ENCODE data around the gene TMED10.
"Not testable (repeated sequence)": the region's sequence is repeated elsewhere in the genome, so short reads cannot be mapped to it uniquely, and the experiment has no call there.

TMED10 gene

DNA sequence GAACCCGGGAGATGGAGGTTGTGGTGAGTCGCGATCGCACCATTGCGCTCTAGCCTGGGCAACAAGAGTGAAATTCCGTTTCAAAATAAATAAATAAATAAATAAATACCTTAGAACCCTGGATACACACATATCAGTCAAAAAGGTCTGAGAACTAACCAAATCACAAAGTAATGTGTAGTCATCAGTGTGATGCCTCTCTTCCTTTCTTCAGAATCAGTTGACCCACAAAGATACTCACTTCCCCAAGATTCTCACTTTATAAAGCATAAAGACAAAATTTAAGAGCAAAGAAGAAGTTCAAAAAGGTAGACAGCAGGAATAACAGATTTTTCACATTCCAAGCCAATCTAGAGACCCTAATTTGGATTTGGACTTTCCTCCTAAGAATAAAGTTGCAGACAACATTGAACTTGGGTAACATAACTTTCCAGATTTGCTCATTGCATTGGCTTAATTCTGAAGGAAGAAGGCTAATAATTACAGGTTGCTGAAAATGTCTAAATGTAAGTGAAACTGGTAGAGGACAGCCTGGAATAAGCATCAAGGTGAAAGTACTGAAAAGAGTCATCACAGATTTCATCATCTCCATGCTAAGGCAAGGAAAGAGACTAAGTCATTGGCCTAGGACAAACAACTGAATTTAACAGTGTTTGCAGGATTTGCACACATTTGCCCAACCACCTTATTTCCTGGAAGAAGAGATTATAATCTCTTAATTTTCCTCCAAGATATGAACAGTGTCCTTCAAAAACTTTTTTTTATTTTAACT, 17.4 kb downstream of the TMED10 start:
- no peak for DNase-seq (ENCODE audit: low read depth)

DNA sequence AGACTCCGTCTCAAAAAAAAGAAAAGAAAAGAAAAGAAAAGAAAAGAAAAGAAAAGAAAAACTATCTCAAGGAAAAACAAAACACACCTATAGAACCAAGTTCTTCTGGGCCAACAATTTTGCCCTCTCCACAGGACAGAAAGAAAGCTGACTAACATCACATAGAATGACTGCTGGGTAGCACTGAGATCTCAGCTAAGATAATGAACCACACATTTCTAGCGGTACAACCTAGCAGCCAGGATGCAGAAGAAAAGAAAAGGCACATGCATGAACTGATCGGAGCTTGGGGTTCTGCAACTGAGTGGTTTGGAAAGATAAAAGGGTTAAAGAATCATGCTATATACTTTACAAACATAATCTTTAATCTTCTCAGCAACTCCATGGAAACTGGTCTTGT, 19.5 kb downstream of the TMED10 start:
- no peak for DNase-seq (ENCODE audit: low read depth)

- no peak for DNase-seq (ENCODE audit: low read depth)
Observed at GRCh38 chr14:75156111-75156510, 20.3 kb downstream of the TMED10 start.

GRCh38 chr14:75155169-75155568, 21.2 kb downstream of the TMED10 start:
- DNase-seq (ENCODE audit: low read depth), result no peak

- no peak for DNase-seq (ENCODE audit: low read depth)
Observed at GRCh38 chr14:75153295-75153694, 23.1 kb downstream of the TMED10 start.

DNA sequence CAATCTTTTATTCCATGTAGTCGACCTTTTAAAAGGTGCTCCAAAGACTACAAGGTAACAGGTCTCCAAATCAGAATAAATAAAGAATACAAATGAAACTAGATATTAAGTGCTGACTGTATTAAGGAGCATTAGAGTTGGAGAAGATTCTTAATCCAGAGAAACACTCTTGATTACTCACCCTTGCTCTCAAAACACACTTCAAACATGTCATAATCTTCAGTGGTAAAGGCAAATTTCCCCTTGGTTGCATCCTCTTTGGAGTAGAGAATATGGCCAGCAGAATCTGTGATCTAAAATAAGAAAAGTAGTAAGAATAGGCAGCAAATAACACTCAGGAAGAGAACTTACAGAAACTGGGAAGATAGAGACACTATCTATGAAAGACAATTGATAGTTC, 24.6 kb downstream of the TMED10 start:
- no peak for DNase-seq (ENCODE audit: low read depth)

GRCh38 chr14:75150637-75151036, 25.8 kb downstream of the TMED10 start:
- DNase-seq (ENCODE audit: low read depth), result not testable (repeated sequence)

DNA sequence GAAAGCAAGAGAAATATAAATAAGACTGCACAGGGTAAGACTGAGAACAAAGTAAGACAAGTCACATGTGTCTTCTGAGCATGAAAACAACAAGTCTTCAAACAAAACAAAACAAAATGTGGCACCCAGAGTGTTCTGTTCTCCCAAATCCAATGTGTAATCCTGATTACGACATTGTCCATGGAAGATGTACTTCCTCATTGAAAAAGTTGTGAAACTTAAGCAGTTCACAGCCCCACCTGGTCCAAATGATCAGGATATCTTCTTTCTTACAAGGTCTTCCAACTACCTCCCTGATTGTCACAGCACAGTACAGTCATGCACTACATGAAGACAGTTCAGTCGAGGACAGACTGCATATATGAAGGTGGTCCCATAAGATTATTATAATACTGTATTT, 26.3 kb downstream of the TMED10 start:
- DNase-seq (ENCODE audit: low read depth), result no peak

GRCh38 chr14:75147423-75148071, 28.9 kb downstream of the TMED10 start:
- DNase-seq (ENCODE audit: low read depth), result no peak

- no peak for DNase-seq (ENCODE audit: low read depth)
Observed at GRCh38 chr14:75144944-75145343, 31.5 kb downstream of the TMED10 start.

DNA sequence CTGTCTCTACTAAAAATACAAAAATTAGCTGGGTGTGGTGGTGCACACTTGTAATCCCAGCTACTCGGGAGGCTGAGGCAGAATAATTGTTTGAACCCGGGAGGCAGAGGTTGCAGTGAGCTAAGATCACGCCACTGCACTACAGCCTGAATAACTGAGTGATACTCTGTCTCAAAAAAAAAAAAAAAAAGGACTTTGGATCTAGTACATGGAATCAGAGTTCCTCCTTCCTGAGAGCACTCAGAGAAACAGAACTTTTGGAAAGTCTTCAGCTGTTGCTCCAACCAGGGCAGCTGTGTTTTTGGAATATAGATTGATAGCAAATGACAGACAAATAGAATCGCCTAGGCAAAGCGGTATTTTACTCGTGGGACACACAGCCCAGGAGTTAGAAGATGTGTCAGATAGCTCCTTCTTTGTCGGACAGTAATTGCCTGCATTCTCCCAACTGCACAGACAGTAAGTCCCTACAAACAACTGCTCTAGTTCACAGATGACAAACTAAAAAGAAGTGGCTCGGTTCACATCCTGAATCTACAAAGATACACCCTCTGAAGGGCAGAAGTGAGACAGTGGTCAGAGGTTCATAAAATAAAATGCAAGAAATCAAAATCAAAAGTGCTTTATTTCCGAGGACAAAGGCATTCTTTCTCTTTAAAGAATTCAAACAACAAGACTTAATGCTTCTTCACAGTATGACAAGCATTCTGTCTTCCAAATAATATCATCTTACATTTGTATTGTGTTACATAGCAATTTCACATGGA, 32.5 kb downstream of the TMED10 start:
- DNase-seq (ENCODE audit: low read depth), result no peak

GRCh38 chr14:75142494-75142893, 33.9 kb downstream of the TMED10 start:
- DNase-seq (ENCODE audit: low read depth), result no peak

DNA sequence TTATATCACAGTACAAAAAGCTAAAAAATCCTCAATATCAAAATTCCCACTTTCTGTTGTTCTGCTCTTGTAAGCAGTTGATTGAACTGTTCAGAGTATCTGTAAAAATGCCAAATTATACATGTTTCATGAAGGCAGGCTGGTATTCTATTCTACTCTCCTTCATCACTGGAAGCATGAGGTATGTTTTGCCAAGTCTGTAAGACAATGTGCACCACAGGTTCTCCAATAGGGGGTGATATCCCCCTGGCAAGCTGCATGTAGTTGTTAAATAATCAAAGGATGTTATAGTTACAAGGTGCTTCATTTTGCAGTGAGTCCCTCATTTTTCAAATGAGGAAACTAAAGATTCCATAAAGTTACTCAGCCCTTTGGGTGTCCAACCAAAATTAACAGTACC, 34.4 kb downstream of the TMED10 start:
- DNase-seq (ENCODE audit: low read depth), result no peak

DNA sequence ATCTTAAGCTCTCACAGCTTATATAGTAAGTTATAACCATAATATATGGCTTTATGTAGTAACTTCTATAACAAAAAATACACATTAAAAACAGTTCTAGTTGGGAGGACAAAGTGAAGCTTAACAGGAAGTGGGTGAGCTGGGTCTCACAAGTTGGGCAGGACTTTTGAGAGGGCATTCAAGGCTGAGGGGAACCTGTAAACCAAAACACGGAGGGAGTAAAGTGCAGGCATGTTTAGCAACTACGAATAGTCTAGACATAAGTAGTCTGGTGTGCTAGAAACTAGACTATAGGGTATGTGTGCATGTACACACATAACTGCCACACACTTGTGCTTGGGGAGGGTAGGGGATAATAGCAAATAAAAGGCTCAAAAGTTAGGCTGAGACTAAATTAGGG, 35.4 kb downstream of the TMED10 start:
- DNase-seq (ENCODE audit: low read depth), result no peak

- DNase-seq (ENCODE audit: low read depth), result no peak
Observed at GRCh38 chr14:75140620-75141019, 35.8 kb downstream of the TMED10 start.

DNA sequence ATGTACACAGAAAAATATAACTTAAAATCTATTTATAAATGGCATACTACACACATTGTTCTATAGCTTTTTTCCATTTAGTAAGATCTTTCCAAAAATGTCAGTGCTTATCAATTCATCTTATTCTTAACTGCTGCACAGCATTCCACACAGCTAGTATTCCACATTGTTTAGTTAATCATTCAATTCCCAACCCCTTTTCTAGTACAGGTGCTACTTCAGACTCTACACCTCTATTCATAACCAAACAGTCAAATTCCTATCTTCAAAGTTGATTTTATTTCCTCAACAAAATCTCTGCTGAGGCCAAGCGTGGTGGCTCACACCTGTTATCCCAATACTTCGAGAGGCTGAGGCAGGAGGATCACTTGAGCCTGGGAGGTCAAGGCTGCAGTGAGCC, 37.2 kb downstream of the TMED10 start:
- no peak for DNase-seq (ENCODE audit: low read depth)

- DNase-seq (ENCODE audit: low read depth), result no peak
Observed at GRCh38 chr14:75138492-75138891, 37.9 kb downstream of the TMED10 start.

- DNase-seq (ENCODE audit: low read depth), result no peak
Observed at GRCh38 chr14:75134644-75135043, 41.8 kb downstream of the TMED10 start.

DNA sequence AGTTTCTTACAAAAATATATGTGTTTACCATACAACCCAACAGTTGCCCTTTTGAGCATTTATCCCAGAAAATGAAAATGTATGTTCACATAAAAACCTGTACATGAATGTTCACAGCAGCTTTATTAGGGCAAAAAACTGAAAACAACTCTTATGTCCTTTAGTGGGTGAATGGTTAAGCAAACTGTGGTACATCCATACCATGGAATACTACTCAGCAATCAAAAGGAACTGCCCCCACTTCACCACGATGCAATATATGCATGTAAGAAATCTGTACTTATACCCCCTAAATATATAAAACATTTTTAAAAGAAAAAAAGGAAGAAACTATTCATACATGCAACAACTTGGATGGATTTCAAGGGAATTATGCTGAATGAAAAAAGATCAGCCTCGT, 42.8 kb downstream of the TMED10 start:
- no peak for DNase-seq (ENCODE audit: low read depth)

DNA sequence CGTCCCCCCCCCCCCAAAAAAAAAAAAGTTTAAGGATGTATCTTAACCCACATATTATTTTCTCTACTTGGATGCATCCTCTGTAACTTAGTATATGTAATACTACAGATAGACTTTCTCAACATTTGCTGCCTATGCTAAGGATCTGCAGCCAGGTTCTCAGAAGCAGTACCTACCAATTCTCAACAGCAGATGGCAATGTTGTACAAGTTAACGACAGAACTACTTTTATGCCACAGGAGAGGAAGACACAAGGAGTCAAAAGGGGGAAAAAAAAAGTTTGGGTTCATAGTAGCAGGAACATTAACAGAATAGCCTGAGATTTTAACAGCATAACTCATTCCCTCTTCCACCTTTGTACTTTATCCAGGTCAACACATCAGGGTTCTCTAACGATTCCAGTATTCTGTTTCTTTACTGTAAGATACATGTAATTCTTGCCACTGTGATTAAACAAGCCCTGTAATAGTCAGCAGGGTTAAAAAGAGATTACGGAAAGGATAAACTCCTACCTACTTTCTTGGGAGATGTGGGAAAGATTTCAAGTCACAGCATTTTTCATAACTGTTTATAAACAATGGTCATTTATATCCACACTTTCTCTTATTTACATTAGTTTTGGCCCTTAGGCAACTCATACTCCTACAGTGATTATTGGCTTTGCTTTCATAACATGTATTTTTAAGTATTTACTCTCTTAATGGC, 43.9 kb downstream of the TMED10 start:
- no peak for DNase-seq (ENCODE audit: low read depth)

GRCh38 chr14:75128596-75128990, 47.8 kb downstream of the TMED10 start:
- no peak for DNase-seq (ENCODE audit: low read depth)

DNA sequence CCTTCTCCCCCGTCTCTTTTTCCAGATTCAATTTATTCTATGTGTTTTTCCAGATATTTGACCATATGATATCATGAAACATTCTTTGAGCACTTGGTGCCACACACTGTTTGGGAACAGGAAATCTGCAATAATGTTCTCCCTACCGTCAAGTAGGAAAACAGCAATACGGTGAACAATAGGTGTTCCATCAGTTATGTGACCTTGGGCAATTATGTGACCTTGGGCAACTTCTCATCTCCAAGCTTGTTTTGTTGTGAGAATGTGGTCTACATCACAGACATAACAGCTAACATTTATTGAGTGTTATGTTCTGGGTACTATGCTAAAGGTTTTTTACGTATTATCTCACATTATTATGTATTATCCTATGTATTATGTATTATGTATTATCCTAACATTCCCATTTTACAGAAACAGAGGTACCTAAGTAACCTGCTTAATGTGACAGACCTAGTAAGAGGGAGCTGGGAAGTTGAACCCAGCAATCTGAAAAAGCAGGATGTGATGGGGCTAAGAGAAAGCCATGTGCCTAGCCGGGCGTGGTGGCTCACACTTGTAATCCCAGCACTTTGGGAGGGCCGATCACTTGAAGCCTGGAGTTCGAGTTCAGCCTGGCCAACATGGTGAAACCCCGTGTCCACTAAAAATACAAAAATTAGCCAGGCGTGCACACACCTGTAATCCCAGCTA, 48.4 kb downstream of the TMED10 start:
- no peak for DNase-seq (ENCODE audit: low read depth)

All from activated T-helper 1 cell treated with Interleukin-2 at 50 U/mL for 16 hours (primary cell).